AG04449 (cell line): ENCODE results near the gene MDGA2.
"Not testable (repeated sequence)": the region's sequence is repeated elsewhere in the genome, so short reads cannot be mapped to it uniquely, and the experiment has no call there.

Source experiments
- CTCF ChIA-PET: fragments of 350-600 bp; formaldehyde crosslinking; extraction: SDS; loops from one replicate; lab custom pipeline; 2021; ENCODE audit warnings: antibody characterized with exemption; lab: Yijun Ruan, JAX
- POLR2A ChIA-PET: fragments of 400-600, 350-600 bp; formaldehyde crosslinking; extraction: SDS; loops from one replicate; lab custom pipeline; 2020; ENCODE audit warnings: antibody characterized with exemption, inconsistent platforms; lab: Yijun Ruan, JAX
- DNase-seq: peaks from one replicate; pipeline ENCODE4 v3.0.0-alpha.2; 2010; ENCODE audit warnings: low read depth, low spot score
- H3K4me3 ChIP-seq: 2 replicates; pipeline ENCODE4 v1.5.1; 2011; ENCODE audit warnings: low read depth, mild to moderate bottlenecking, control low read depth, low read length
- CTCF ChIP-seq: IDR thresholded peaks from one replicate; pipeline ENCODE4 v1.5.1; 2011; ENCODE audit warnings: mild to moderate bottlenecking, moderate library complexity, low read length, control low read depth, inconsistent platforms; ENCODE audit not compliant: insufficient read depth; ENCODE audit errors: missing control alignments

The MDGA2 gene

GRCh38 chr14:47186486-47186885 lies 488.9 kb downstream of the MDGA2 start:
- POLR2A ChIA-PET, result no interaction called here
- no peak for DNase-seq

GRCh38 chr14:47179906-47180305 lies 495.5 kb downstream of the MDGA2 start:
- DNase-seq, result no peak
- no peak for TF ChIP-seq CTCF
- no peak overlapping the region for H3K4me3 ChIP-seq
- ChIA-PET CTCF (no interaction called here), POLR2A (no interaction called here)

More at GRCh38 chr14:47186486-47186885, 488.9 kb downstream of the MDGA2 start:
- no peak overlapping the region for H3K4me3 ChIP-seq
- no peak for TF ChIP-seq CTCF
- CTCF ChIA-PET, result no interaction called here

GRCh38 chr14:47171896-47172295 lies 503.5 kb downstream of the MDGA2 start:
- CTCF ChIA-PET, H3K4me3 ChIP-seq, DNase-seq, POLR2A ChIA-PET: not testable (repeated sequence)

GRCh38 chr14:47167402-47167801 lies 508.0 kb downstream of the MDGA2 start:
- no peak overlapping the region for H3K4me3 ChIP-seq
- CTCF ChIA-PET, result no interaction called here
- DNase-seq, result no peak
- no peak for TF ChIP-seq CTCF
- POLR2A ChIA-PET, result no interaction called here

GRCh38 chr14:47155395-47155794 lies 520.0 kb downstream of the MDGA2 start:
- CTCF ChIA-PET, result no interaction called here
- TF ChIP-seq CTCF, result no peak
- no peak overlapping the region for H3K4me3 ChIP-seq
- no peak for DNase-seq
- POLR2A ChIA-PET, result no interaction called here

- ChIA-PET CTCF (no interaction called here), POLR2A (no interaction called here)
- no peak for DNase-seq
- TF ChIP-seq CTCF, result no peak
- no peak overlapping the region for H3K4me3 ChIP-seq
Measured at GRCh38 chr14:47154276-47154797, 521.1 kb downstream of the MDGA2 start.

GRCh38 chr14:47153746-47154145 lies 521.7 kb downstream of the MDGA2 start:
- H3K4me3 ChIP-seq, result no peak overlapping the region
- ChIA-PET CTCF (no interaction called here), POLR2A (no interaction called here)
- no peak for DNase-seq
- TF ChIP-seq CTCF, result no peak
